Subcutaneous abdominal adipose tissue (tissue), 5 donors: Measurements from ENCODE around the gene CLCN4.

Source experiments
- H3K27ac ChIP-seq: one replicate; pipeline ENCODE4 v1.7.0; 2013; ENCODE audit warnings: low read depth, mild to moderate bottlenecking, inconsistent platforms, low read length, moderate library complexity
- H3K27me3 ChIP-seq, 5 donors: one replicate each; pipeline ENCODE4 v1.7.0; 2013; ENCODE audit warnings: low read length in 5 of 5, inconsistent platforms in 1 of 5; ENCODE audit not compliant: control insufficient read depth in 5 of 5, insufficient read depth in 4 of 5
- H3K36me3 ChIP-seq, 5 donors: one replicate each; pipeline ENCODE4 v1.7.0; 2013; ENCODE audit warnings: low read length in 5 of 5; ENCODE audit not compliant: control insufficient read depth in 5 of 5, insufficient read depth in 5 of 5
- H3K4me1 ChIP-seq, 5 donors: one replicate each; pipeline ENCODE4 v1.7.0; 2013; ENCODE audit warnings: low read length in 5 of 5, mild to moderate bottlenecking in 3 of 5, moderate library complexity in 1 of 5; ENCODE audit not compliant: control insufficient read depth in 5 of 5, insufficient read depth in 5 of 5
- H3K4me3 ChIP-seq, 5 donors: one replicate each; pipeline ENCODE4 v1.7.0; 2013; ENCODE audit warnings: low read length in 5 of 5, low read depth in 1 of 5
- H3K9ac ChIP-seq, 5 donors: one replicate each; pipeline ENCODE4 v1.7.0; 2013; ENCODE audit warnings: low read length in 5 of 5, mild to moderate bottlenecking in 4 of 5, moderate library complexity in 3 of 5
- H3K9me3 ChIP-seq, 5 donors: one replicate each; pipeline ENCODE4 v1.7.0; 2013; ENCODE audit warnings: low read length in 5 of 5; ENCODE audit not compliant: control insufficient read depth in 5 of 5
- donor health status: healthy.
- donor health status: healthy.
- donor health status: healthy.
- donor health status: healthy.
- donor health status: healthy.

CLCN4 gene

GRCh38 chrX:10239611-10240064, 82.9 kb downstream of the CLCN4 start:
- H3K4me1 ChIP-seq = peaks cover 0 to 5% (median 0%) of the 10 kb centered on the region in 5 donors
- no peak overlapping the region for H3K27ac ChIP-seq
- peaks cover 0 to 14% (median 4%) of the 10 kb centered on the region in 5 donors for H3K27me3 ChIP-seq
- H3K9ac ChIP-seq = no peak overlapping the region
- no peak overlapping the region for H3K4me3 ChIP-seq
- no peaks in the 10 kb centered on the region for H3K36me3 ChIP-seq
- H3K9me3 ChIP-seq = no peaks in the 10 kb centered on the region

DNA sequence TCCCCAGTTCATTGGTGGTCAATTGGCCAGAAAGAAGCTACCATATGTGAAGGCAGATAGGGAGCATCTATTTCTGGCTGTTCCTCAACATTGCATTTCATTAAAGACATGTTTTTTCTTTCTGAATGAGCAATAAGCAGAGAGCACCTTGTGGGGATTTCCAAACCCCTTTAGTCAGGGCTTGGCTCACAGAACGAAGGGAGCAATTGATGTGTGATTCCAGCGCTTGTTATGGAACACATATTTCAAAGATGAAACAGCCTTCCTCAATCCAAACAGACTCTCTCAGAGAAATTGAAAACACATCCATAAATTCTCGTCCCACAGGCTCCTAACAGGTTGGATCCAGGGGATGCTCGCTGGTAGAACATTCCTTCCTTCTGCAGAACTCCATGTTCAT, 84.1 kb downstream of the CLCN4 start:
- Histone ChIP-seq H3K9me3 (no peaks in the 10 kb centered on the region), H3K27me3 (peaks cover 0 to 11% (median 7%) of the 10 kb centered on the region in 5 donors), H3K27ac (no peak overlapping the region), H3K9ac (no peak overlapping the region), H3K4me1 (peaks cover 0 to 4% (median 0%) of the 10 kb centered on the region in 5 donors), H3K36me3 (no peaks in the 10 kb centered on the region), H3K4me3 (no peak overlapping the region)

GRCh38 chrX:10242026-10242425, 85.3 kb downstream of the CLCN4 start:
- Histone ChIP-seq H3K27ac (no peak overlapping the region), H3K9ac (no peak overlapping the region), H3K4me3 (no peak overlapping the region), H3K36me3 (no peaks in the 10 kb centered on the region), H3K9me3 (no peaks in the 10 kb centered on the region), H3K4me1 (no peaks in the 10 kb centered on the region), H3K27me3 (peaks cover 0 to 11% (median 7%) of the 10 kb centered on the region in 5 donors)

DNA sequence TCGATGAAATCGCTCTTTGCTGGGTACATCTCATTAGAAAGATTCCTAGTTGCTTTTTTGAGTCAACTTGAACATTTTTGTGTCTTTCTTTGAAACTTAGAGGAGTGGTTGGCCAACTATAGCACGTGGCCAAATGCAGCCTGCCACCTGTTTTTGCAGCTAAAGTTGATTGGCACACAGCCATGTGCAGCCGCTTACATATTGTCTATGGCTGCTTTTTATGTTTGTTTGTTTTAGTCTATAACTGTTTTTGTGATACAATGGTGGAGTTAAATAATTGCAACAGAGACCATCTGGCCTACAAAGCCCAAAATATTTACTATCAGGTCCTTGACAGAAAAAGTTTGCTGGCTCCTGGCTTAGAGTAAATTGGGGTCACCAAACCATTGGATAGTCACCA, 86.3 kb downstream of the CLCN4 start:
- H3K4me3 ChIP-seq = no peak overlapping the region
- no peaks in the 10 kb centered on the region for H3K4me1 ChIP-seq
- no peak overlapping the region for H3K9ac ChIP-seq
- no peaks in the 10 kb centered on the region for H3K36me3 ChIP-seq
- no peak overlapping the region for H3K27ac ChIP-seq
- peaks cover 0 to 3% (median 0%) of the 10 kb centered on the region in 5 donors for H3K9me3 ChIP-seq
- peaks cover 0 to 11% (median 7%) of the 10 kb centered on the region in 5 donors for H3K27me3 ChIP-seq

DNA sequence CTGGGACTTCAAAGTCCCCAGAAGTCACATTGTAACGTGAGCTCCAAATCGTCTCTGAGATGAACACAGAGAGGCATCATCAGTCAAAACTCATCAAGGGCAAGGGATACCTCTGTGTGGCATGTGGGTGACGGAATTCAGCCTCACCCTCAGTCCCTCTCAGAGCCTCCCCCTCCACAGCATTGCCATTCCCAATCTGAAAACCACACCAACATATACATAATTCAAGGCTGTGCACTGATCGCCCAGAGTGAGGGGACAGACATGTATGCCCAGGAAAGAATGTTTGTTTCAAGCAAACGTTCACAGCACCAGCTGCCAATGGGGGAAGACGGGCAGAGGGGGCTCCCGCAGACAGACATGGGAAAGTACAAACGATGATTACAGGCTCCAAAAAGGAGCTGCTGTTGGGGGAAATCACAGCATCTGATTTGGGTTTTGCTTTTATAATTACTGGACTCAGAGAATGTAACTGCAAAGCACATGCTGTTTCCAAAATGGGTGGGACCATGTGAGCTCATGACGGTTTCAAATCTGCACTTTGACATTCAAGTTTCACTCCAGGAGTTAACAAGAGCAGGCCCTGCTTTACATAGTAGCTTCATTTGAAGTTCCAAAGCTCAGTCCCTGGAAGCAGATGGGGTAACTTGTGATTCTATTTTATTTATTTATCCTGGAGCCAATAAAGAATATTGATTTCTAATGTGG, 88.3 kb downstream of the CLCN4 start:
- H3K4me1 ChIP-seq = no peaks in the 10 kb centered on the region
- peaks cover 0 to 3% (median 0%) of the 10 kb centered on the region in 5 donors for H3K9me3 ChIP-seq
- no peaks in the 10 kb centered on the region for H3K36me3 ChIP-seq
- H3K9ac ChIP-seq = no peak overlapping the region
- no peak overlapping the region for H3K4me3 ChIP-seq
- H3K27me3 ChIP-seq = peaks cover 0 to 11% (median 7%) of the 10 kb centered on the region in 5 donors
- no peak overlapping the region for H3K27ac ChIP-seq

- Histone ChIP-seq H3K4me1 (no peaks in the 10 kb centered on the region), H3K36me3 (no peaks in the 10 kb centered on the region), H3K27me3 (peaks cover 0 to 11% (median 6%) of the 10 kb centered on the region in 5 donors), H3K9ac (no peak overlapping the region), H3K27ac (no peak overlapping the region), H3K4me3 (no peak overlapping the region), H3K9me3 (peaks cover 0 to 3% (median 0%) of the 10 kb centered on the region in 5 donors)
Measured at GRCh38 chrX:10245886-10246285, 89.1 kb downstream of the CLCN4 start.

DNA sequence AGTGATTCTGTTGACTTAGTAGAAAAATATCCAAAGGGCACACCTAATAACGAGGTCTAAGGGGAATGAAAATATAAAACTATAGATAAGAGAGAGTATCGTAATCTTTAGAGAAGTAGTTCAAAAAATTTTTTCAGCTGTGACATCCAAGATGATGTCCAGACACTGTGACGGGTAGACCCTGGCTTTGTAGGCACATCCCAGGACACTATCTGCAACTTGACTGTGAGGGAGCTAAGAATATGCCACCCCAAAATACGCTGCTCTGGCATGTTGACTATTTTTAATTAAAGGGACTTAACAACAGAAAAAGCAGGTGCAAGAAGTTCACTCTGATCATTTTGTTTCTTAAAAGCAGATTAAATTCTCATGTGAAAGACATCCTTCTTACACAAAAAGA, 89.5 kb downstream of the CLCN4 start:
- Histone ChIP-seq H3K36me3 (no peaks in the 10 kb centered on the region), H3K4me1 (no peaks in the 10 kb centered on the region), H3K27ac (no peak overlapping the region), H3K9ac (no peak overlapping the region), H3K9me3 (peaks cover 0 to 3% (median 0%) of the 10 kb centered on the region in 5 donors), H3K4me3 (no peak overlapping the region), H3K27me3 (peaks cover 0 to 9% (median 4%) of the 10 kb centered on the region in 5 donors)

DNA sequence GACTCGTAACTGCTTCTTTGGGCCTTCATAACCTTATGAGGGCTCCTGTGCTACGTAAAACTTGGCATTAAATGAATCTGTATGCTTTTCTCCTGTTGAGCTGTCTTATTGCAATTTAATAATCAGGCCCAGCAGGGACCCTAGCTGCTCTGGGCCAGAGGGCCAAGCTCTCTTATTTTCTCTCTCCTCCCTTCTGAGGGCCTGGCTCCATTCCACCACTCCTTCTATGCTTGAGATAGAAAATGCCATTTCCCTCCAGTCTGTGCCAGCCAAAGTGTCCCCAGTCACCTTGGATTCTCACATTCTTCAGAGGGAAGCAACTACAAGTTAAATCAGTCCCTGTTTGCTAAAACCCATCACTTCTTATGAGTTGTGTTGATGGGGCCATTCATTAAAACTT, 90.1 kb downstream of the CLCN4 start:
- H3K4me1 ChIP-seq = no peaks in the 10 kb centered on the region
- no peaks in the 10 kb centered on the region for H3K36me3 ChIP-seq
- H3K4me3 ChIP-seq = no peak overlapping the region
- peaks cover 0 to 3% (median 0%) of the 10 kb centered on the region in 5 donors for H3K9me3 ChIP-seq
- H3K27me3 ChIP-seq = peaks cover 0 to 9% (median 3%) of the 10 kb centered on the region in 5 donors
- no peak overlapping the region for H3K9ac ChIP-seq
- no peak overlapping the region for H3K27ac ChIP-seq

- H3K9me3 ChIP-seq = no peaks in the 10 kb centered on the region
Measured at GRCh38 chrX:10254739-10255138, 98.0 kb downstream of the CLCN4 start.

GRCh38 chrX:10259716-10260115, 102.9 kb downstream of the CLCN4 start:
- no peak overlapping the region for H3K9ac ChIP-seq
- H3K27me3 ChIP-seq = peaks cover 0 to 11% (median 4%) of the 10 kb centered on the region in 5 donors
- H3K4me3 ChIP-seq = no peak overlapping the region
- H3K36me3 ChIP-seq = no peaks in the 10 kb centered on the region
- no peak overlapping the region for H3K27ac ChIP-seq
- H3K9me3 ChIP-seq = peaks cover 0 to 7% (median 5%) of the 10 kb centered on the region in 5 donors
- peaks cover 0 to 9% (median 0%) of the 10 kb centered on the region in 5 donors for H3K4me1 ChIP-seq

More at GRCh38 chrX:10254739-10255138, 98.0 kb downstream of the CLCN4 start:
- Histone ChIP-seq H3K27me3 (peaks cover 0 to 15% (median 4%) of the 10 kb centered on the region in 5 donors), H3K4me1 (peaks cover 0 to 6% (median 0%) of the 10 kb centered on the region in 5 donors), H3K9ac (no peak overlapping the region), H3K36me3 (no peaks in the 10 kb centered on the region), H3K27ac (no peak overlapping the region), H3K4me3 (no peak overlapping the region)
